ENCODE results near the gene TTN. TPM values are rescaled to one million over a fixed set of nuclear protein-coding genes. Genes with fewer than 3 reads are reported as not detected.

The TTN gene
- total RNA-seq, 1 experiment from 2014 or later = 0.13 TPM

DNA sequence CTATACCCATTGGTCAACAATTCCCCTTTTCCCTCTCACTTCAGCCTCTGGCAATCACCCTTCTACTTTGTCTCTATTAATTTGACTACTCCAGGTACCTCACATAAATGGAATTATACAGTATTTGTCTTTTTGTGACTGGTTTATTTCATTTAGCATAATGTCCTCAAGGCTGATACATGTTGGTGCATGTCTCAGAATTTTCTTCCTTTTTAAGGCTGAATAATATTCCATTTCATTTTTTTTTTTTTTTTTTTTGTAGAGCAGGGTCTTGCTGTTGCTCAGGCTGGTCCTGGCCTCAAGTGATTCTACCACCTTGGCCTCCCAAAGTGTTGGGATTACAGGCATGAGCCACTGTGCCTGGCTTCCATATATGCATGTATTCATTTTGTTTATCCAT is 330.7 kb downstream of the TTN start:
- no peak overlapping the region for H3K4me3 ChIP-seq (ENCODE audit: low read depth in 2 of 2, low read length in 2 of 2)
- peaks cover 17% of the 10 kb centered on the region for H3K4me1 ChIP-seq (ENCODE audit: control insufficient read depth, insufficient read depth, low read length)
- intact Hi-C loops (cut with micrococcal nuclease; ENCODE audit: unreplicated experiment) = loop anchor here (5.0 kb wide), 1 partner anchor 46 kb away; no protein-coding TSS in a partner anchor
- H3K27ac ChIP-seq (ENCODE audit: low read length) = no peak overlapping the region
- no peak for ATAC-seq
- CTCF ChIA-PET = no interaction called here
- BruUV-seq (replicated peaks) = no TSS peak
- TF ChIP-seq, protein P1, sequence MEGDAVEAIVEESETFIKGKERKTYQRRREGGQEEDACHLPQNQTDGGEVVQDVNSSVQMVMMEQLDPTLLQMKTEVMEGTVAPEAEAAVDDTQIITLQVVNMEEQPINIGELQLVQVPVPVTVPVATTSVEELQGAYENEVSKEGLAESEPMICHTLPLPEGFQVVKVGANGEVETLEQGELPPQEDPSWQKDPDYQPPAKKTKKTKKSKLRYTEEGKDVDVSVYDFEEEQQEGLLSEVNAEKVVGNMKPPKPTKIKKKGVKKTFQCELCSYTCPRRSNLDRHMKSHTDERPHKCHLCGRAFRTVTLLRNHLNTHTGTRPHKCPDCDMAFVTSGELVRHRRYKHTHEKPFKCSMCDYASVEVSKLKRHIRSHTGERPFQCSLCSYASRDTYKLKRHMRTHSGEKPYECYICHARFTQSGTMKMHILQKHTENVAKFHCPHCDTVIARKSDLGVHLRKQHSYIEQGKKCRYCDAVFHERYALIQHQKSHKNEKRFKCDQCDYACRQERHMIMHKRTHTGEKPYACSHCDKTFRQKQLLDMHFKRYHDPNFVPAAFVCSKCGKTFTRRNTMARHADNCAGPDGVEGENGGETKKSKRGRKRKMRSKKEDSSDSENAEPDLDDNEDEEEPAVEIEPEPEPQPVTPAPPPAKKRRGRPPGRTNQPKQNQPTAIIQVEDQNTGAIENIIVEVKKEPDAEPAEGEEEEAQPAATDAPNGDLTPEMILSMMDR (IDR thresholded peaks at IDR 0.05) = no peak
- TF ChIP-seq POLR2AphosphoS5 (IDR thresholded peaks at IDR 0.05; ENCODE audit: low read depth, low read length) = no peak
- DNase-seq (ENCODE audit: low read depth, low spot score) = no peak
- in situ Hi-C loops (cut with HindIII; ENCODE audit: low pct_unique_long_range_greater_than_20kb, low sequenced_read_pairs) = no loop called here
- no peaks in the 10 kb centered on the region for H3K27me3 ChIP-seq (ENCODE audit: control insufficient read depth, insufficient read depth, low read length)
- no peaks in the 10 kb centered on the region for H3K36me3 ChIP-seq (ENCODE audit: control insufficient read depth, insufficient read depth, low read length)
- POLR2A ChIA-PET = no interaction called here
- H3K9me3 ChIP-seq (ENCODE audit: control insufficient read depth, insufficient read depth, low read depth, low read length) = no peaks in the 10 kb centered on the region

Other genes starting within 250 kb of the TTN start
- 0.10 TPM for gene CCDC141, start 242.7 kb upstream of the TTN start, total RNA-seq (2021; ENCODE audit: unreplicated experiment)

Data from Panc1 (cell line).